GM23338 (cell line): Measurements from ENCODE around the gene DPPA4. TPM values are rescaled to one million over a fixed set of nuclear protein-coding genes. Genes with fewer than 3 reads are reported as not detected.
A peak's percentile ranks its signal among the peaks of the same experiment; 100 is the strongest.

Source experiments
- ATAC-seq: fragments of 200-7000 bp; cut with Tn5 transposase; 3 replicates; pipeline ENCODE4 v1.9.1; 2020
- DNase-seq: peaks from one replicate; pipeline ENCODE4 v3.0.0-alpha.2; 2015; ENCODE audit warnings: low spot score
- H2AFZ ChIP-seq: fragments of 200-600 bp; sonication (generic); 2 replicates; pipeline ENCODE4 v1.8.0; 2016; ENCODE audit warnings: antibody characterized with exemption, mild to moderate bottlenecking, moderate library complexity
- H3F3A ChIP-seq: fragments of 200-600 bp; sonication (generic); replicated peaks from 2 replicates; pipeline ENCODE4 v1.8.0; 2017; ENCODE audit warnings: antibody characterized with exemption, mixed run types, low read depth
- H3K27ac ChIP-seq: fragments of 200-600 bp; sonication (generic); 2 replicates; pipeline ENCODE4 v1.6.1; 2016; ENCODE audit warnings: low read depth
- H3K27me3 ChIP-seq: fragments of 200-600 bp; sonication (generic); 2 replicates; pipeline ENCODE4 v1.8.0; 2016; ENCODE audit warnings: mild to moderate bottlenecking, mixed run types, moderate library complexity; ENCODE audit not compliant: insufficient read depth
- H3K36me3 ChIP-seq: fragments of 200-600 bp; sonication (generic); 2 replicates; pipeline ENCODE4 v1.8.0; 2016; ENCODE audit warnings: mild to moderate bottlenecking; ENCODE audit not compliant: insufficient read depth
- H3K4me1 ChIP-seq: fragments of 200-600 bp; sonication (generic); 2 replicates; pipeline ENCODE4 v1.8.0; 2016; ENCODE audit warnings: mild to moderate bottlenecking, moderate library complexity; ENCODE audit not compliant: insufficient read depth
- H3K4me2 ChIP-seq: fragments of 200-600 bp; sonication (generic); 2 replicates; pipeline ENCODE4 v1.7.1; 2017; ENCODE audit warnings: mixed run types
- H3K4me3 ChIP-seq: fragments of 200-600 bp; sonication (generic); 2 replicates; pipeline ENCODE4 v1.6.1; 2016; ENCODE audit warnings: mixed run types
- H3K79me2 ChIP-seq: fragments of 200-600 bp; sonication (generic); replicated peaks from 2 replicates; pipeline ENCODE4 v1.8.0; 2017; ENCODE audit warnings: mild to moderate bottlenecking; ENCODE audit not compliant: insufficient read depth
- H3K9me2 ChIP-seq: fragments of 200-600 bp; sonication (generic); 2 replicates; pipeline ENCODE4 v1.8.0; 2017; ENCODE audit not compliant: insufficient read depth
- H4K20me1 ChIP-seq: fragments of 200-600 bp; sonication (generic); replicated peaks from 2 replicates; pipeline ENCODE4 v1.8.0; 2017; ENCODE audit warnings: mild to moderate bottlenecking; ENCODE audit not compliant: insufficient read depth
- H3K27ac Mint-ChIP-seq: 2 replicates; pipeline ENCODE4 v1.8.0; 2020; ENCODE audit warnings: inconsistent platforms, mild to moderate bottlenecking, moderate library complexity, mixed read lengths
- H3K27me3 Mint-ChIP-seq: 3 replicates; pipeline ENCODE4 v1.8.0; 2022; ENCODE audit warnings: low read depth, mild to moderate bottlenecking, moderate library complexity, mixed read lengths, inconsistent platforms; ENCODE audit not compliant: insufficient read depth, poor library complexity
- H3K36me3 Mint-ChIP-seq: 3 replicates; pipeline ENCODE4 v1.8.0; 2021; ENCODE audit warnings: low read depth, mild to moderate bottlenecking, inconsistent platforms, moderate library complexity, mixed read lengths
- H3K4me1 Mint-ChIP-seq: 3 replicates; pipeline ENCODE4 v1.8.0; 2020; ENCODE audit warnings: mild to moderate bottlenecking, inconsistent platforms, mixed read lengths
- H3K4me3 Mint-ChIP-seq: 3 replicates; pipeline ENCODE4 v1.8.0; 2021; ENCODE audit warnings: moderate library complexity, mild to moderate bottlenecking, inconsistent platforms, mixed read lengths
- H3K9me3 Mint-ChIP-seq: 3 replicates; pipeline ENCODE4 v1.8.0; 2020; ENCODE audit warnings: moderate library complexity, mild to moderate bottlenecking, inconsistent platforms, mixed read lengths
- CTCF ChIP-seq, 2 experiments: fragments of 200-600 bp in 1 of 2; sonication (generic) in 1 of 2; conservative IDR thresholded peaks; 2 replicates each; pipeline versions ENCODE4 v1.5.1 to v1.6.1; 2016 to 2017; ENCODE audit warnings: antibody characterized with exemption in 2 of 2, low read depth in 2 of 2, mild to moderate bottlenecking in 2 of 2, moderate library complexity in 1 of 2
- ETS1 ChIP-seq: IDR thresholded peaks from 2 replicates; pipeline ENCODE4 v1.6.1; 2016; ENCODE audit warnings: antibody characterized with exemption
- EZH2 ChIP-seq: fragments of 200-600 bp; sonication (generic); IDR thresholded peaks from one replicate; pipeline ENCODE4 v1.8.0; 2017; ENCODE audit warnings: antibody characterized with exemption, mild to moderate bottlenecking, low read depth; ENCODE audit not compliant: unreplicated experiment
- NANOG ChIP-seq: IDR thresholded peaks from 2 replicates; pipeline ENCODE4 v1.6.1; 2016; ENCODE audit warnings: antibody characterized with exemption, borderline replicate concordance
- POLR2AphosphoS5 ChIP-seq: IDR thresholded peaks from 2 replicates; pipeline ENCODE4 v1.6.1; 2016; ENCODE audit warnings: antibody characterized with exemption, low read depth
- ZNF114 ChIP-seq: fragments of 250-450 bp; sonication (Bioruptor Pico); IDR thresholded peaks from 2 replicates; pipeline ENCODE4 v1.5.0; 2020; ENCODE audit warnings: mild to moderate bottlenecking, moderate library complexity
- polyA plus RNA-seq: library from polyadenylated mRNA; unstranded; fragments of >200 nt; fragmentation: Nextera tagmentation; extraction: Ambion mirVana; gene quantifications from 2 replicates; pipeline ENCODE4 v1.2.1, GENCODE V29; 2016
- total RNA-seq: library from RNA; depleted of rRNA; stranded (reverse); fragments of >200 nt; shearing (Covaris generic); gene quantifications from 2 replicates; pipeline ENCODE4 v1.2.3, GENCODE V29; 2014

Gene DPPA4
- total and polyA plus RNA-seq, 2 experiments from 2014 or later, result 546 to 878 TPM

- peaks cover 25% of the 10 kb centered on the region for H3K9me3 Mint-ChIP-seq
- no peaks in the 10 kb centered on the region for H3K9me2 ChIP-seq
- peak overlapping the region; percentile 88 for H3K27ac ChIP-seq
- H3K4me2 ChIP-seq, result peak overlapping the region; percentile 76
- H4K20me1 ChIP-seq, result peaks cover 8% of the 10 kb centered on the region
- H3K4me3 ChIP-seq, result peak overlapping the region; percentile 96
- peaks cover 24% of the 10 kb centered on the region for H3K4me1 Mint-ChIP-seq
- H3K27ac Mint-ChIP-seq, result peak overlapping the region; percentile 99
- peaks cover 68% of the 10 kb centered on the region for H3K36me3 Mint-ChIP-seq
- peaks cover 23% of the 10 kb centered on the region for H3K36me3 ChIP-seq
- TF ChIP-seq POLR2AphosphoS5, result peak; percentile 28; the same call in 1 of the 2 replicates
- no peak for TF ChIP-seq ZNF114 (CRISPR knock-in tag)
- peak; percentile 69 for TF ChIP-seq NANOG
- no peak for TF ChIP-seq CTCF (conservative IDR thresholded peaks at IDR 0.05; ENCODE audit: low read depth in 2 of 2)
- peak; percentile 37; the same call in 1 of the 2 replicates for TF ChIP-seq ETS1
- peaks cover 91% of the 10 kb centered on the region for H3K79me2 ChIP-seq
- H3F3A ChIP-seq, result peaks cover 3% of the 10 kb centered on the region; the same call in 1 of the 2 replicates
- H2AFZ ChIP-seq, result no peak overlapping the region
- ATAC-seq, result peak; percentile 65
- peak; percentile 66 for DNase-seq
- H3K4me1 ChIP-seq, result peaks cover 16% of the 10 kb centered on the region
- peaks cover 28% of the 10 kb centered on the region for H3K27me3 Mint-ChIP-seq
- H3K27me3 ChIP-seq, result no peaks in the 10 kb centered on the region
- H3K4me3 Mint-ChIP-seq, result peak overlapping the region; percentile 98
These were observed 2.6 kb upstream of the DPPA4 start for GRCh38 chr3:109339714-109340648.

GRCh38 chr3:109339197-109339596 lies 1.9 kb upstream of the DPPA4 start:
- Mint-ChIP-seq H3K4me1 (peaks cover 24% of the 10 kb centered on the region), H3K9me3 (peaks cover 25% of the 10 kb centered on the region), H3K4me3 (peak overlapping the region; percentile 98), H3K27me3 (peaks cover 34% of the 10 kb centered on the region), H3K27ac (peak overlapping the region; percentile 99), H3K36me3 (peaks cover 68% of the 10 kb centered on the region)
- H3K9me2 ChIP-seq, result no peaks in the 10 kb centered on the region
- no peak for TF ChIP-seq EZH2
- peak overlapping the region; percentile 88 for H3K27ac ChIP-seq
- H3F3A ChIP-seq, result peaks cover 10% of the 10 kb centered on the region
- peak overlapping the region; percentile 76 for H3K4me2 ChIP-seq
- H4K20me1 ChIP-seq, result peaks cover 16% of the 10 kb centered on the region
- no peaks in the 10 kb centered on the region for H3K27me3 ChIP-seq
- H2AFZ ChIP-seq, result no peak overlapping the region
- peaks cover 91% of the 10 kb centered on the region for H3K79me2 ChIP-seq
- DNase-seq (no peak), ATAC-seq (no peak)
- peaks cover 16% of the 10 kb centered on the region for H3K4me1 ChIP-seq
- peak overlapping the region; percentile 96 for H3K4me3 ChIP-seq
- peaks cover 23% of the 10 kb centered on the region for H3K36me3 ChIP-seq
